Measurements from ENCODE around the gene ATG3.
"Not testable (repeated sequence)": the region's sequence is repeated elsewhere in the genome, so short reads cannot be mapped to it uniquely, and the experiment has no call there.

The ATG3 gene

DNA sequence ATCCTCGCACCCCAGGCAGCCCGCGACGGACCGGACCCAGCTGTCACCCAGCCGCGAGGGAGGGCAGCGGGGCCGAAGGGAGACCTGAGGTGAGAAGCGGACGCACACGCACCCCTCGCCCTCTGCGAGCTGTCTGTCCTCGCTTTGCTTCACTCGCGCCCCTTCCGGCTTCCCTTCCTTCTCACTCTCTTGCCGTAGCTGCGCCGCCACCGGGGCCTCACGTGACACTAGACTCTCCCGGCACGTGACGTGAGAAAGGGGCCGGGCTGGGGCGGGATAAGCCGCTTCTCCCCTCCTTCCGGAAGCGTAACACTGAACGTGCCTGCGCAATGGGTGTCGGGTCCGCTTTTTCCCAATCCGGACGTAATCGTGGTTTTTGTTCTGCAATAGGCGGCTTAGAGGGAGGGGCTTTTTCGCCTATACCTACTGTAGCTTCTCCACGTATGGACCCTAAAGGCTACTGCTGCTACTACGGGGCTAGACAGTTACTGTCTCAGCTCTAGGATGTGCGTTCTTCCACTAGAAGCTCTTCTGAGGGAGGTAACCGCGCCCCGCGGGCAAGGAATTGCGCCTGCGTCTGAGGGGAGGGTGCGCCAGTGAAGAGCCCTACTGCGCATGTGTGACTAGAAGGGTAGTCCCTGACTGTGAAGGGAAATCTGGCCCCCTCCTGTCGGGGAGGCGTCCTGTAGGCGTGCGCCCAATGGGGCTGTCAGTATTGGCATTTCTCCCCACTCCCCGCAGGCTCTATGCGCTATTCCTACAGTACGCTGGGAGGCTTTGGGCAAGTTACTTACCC is at the start of gene ATG3, which contains the start of gene SLC35A5:
Gene ATG3, minus strand, starts transcription at position 229 of the 796 bp plus-strand sequence. CDS start 434 bp downstream, outside the sequence.
Gene SLC35A5, plus strand, starts transcription at position 312 of the 796 bp plus-strand sequence. CDS start 1,359 bp downstream, outside the sequence.
- peak; percentile 86 for DNase-seq

DNA sequence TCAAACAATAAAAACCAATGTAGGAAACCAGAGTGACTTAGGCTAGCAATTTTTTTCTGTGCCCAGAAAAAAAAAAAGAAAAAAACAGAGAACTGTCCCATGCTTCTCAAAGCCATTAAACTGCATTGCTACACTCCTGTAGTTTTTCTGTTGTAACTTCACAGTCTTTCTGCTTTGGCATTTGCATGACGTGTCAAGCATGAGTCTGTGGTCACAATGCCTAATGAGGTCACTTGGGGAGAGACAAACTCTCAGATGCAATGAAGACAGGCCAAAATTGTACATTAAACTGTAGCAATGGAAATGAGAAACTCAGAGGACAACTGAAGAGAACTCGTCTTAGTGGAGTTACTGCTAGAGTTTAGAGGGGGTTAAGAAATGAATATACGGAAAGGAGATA is 48.4 kb upstream of the ATG3 start:
- DNase-seq: no peak

DNA sequence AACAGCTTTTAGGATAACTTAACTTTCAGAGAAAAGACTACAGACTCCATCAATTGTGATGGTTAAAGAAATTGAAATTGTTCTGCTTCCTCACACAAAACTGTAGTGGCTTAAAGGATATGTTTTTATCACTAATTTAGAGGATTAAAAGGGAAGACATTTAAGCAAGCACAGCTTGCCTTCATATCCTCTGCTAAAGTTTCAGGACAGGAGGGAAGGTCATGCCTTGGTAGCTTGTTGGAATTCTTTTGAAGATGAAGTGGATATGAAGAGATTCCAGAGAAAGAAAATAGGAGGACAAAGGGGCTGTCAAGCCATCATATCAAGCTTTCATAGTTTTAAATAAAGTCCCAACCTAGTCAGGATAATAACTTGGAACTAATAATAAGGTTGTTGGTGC is 46.1 kb upstream of the ATG3 start:
- DNase-seq: no peak

DNA sequence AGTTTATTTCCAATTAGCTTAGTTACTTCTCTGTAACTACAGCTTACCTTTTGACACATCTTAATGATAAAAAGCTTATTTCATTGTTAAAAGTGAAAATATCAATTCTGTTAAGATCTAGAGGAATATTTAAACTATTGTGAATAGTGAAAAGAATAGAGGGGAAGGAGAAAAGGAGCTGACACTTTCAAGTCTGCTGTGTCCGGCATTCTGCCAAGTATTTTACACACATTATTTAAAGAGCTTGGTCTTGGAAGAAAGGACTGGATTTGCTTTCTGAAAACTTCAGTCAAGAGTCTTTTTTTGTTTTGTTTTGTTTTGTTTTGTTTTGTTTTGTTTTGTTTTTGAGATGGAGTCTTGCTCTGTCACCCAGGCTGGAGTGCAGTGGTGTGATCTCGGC is 44.3 kb upstream of the ATG3 start:
- DNase-seq: no peak

DNA sequence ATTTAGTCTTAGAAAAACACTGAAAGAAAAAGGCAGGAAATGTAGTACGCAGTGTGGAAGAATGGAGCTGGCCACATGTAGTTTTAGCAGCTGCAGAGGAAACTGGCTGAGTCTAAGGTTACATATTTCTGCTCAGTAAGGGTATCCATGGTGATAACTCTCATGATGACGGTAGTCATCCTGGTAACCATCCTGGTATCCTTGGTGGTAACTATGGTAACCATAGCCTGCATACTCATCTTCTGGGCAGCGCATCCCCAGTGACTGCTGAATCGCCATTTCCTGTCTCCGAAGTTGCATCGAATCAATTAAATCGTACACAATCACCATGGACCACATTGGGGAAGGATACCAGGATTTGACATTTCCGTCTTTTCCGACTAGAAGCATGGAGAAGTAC is 43.5 kb upstream of the ATG3 start:
- DNase-seq: no peak

DNA sequence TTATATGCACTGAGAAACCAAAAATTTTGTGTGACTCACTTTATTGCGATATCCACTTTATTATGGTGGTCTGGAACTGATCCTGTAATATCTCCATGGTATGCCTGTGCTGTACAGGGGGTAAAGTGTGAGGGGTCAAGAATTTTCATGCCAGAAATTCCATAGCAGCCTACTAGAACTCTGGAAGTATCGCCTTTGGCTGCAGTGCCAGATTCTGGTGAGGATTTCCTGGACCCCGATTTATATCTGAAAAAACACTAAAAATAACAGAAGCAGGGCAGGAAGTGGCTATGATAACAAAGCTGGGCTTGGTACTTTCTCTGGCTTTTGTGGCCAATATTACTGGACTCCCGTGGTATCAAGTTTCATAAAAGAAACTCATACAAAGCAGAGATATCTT is 42.8 kb upstream of the ATG3 start:
- no peak for DNase-seq

DNA sequence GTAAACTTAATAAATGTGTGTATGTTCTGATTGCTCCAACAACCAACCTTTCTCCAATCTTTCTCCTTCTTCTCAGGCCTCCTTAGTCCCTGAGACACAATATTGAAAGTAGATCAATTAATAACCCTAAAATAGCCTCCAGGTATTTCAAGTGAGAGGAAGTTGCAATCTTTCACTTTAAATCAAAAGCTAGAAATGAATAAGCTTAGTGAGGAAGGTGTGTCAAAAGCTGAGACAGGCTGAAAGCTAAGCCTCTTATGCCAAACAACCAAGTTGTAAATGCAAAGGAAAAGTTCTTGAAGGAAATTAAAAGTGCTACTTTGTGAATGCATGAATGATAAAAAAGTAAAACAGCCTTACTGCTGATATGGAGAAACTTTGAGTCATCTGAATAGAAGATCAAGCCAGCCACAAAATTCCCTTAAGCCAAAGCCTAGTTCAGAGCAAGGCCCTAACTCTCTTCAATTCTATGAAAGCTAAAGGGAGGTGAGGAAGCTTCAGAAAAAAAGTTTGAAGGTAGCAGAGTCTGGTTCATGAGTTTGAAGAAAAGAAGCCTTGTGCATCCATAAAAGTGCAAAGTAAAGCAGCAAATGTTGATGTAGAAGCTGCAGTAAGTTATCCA is 40.6 kb upstream of the ATG3 start:
- no peak for DNase-seq

DNA sequence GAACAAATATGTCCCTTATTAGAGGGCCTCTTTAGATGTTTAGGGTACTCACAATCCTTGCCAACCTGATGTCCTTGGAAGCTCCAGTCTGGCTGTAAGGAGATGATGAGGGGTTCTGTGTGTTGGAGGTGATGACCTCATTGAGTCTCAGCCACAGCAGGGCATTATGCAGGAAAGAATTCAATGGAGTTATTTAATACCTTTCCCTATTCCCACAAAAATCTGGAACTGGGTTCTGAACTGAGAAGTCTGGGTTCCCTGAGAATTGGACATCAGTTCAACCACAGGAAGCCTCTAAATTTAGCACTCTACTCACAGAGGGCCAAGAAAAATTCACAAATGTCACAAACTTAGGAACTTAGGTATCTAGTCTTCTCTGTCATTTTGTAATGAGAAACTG is 37.0 kb upstream of the ATG3 start:
- DNase-seq: no peak

DNA sequence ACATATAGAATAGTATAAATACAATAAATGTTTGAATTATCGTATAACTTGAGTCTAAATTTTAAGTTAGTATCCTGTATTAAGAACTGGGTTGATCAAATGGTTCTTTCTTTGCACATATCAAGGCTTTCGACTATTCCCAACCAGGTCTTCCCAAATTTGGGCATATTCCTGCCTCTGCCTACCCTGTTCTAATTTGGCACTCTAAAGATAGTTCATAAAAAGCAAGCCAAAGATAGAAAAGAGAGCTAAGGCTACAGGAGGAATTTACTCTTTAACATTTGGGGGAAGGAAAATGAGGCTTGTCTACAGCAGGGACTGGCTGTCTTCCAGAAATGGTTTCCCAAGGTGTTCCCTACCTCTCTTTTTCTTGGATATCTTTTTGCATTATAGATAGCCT is 36.2 kb upstream of the ATG3 start:
- no peak for DNase-seq

DNA sequence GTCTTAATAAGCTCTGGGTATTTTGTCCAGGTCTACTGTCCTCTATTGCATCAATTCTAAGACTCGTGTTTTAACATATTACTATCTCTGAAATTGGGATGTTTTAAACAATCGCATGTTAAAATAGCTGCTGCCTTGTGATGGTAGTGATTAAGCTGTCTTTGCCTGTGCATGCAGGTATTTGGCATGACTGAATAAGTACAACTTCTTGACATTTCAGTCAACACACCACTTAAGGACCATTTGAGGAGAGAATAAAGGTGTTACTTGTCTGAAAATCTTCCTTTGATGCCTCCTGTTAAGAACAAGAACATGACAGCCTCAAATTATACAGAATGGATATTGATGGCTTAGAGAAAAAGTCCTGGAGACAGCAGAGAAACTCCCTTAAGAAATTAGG is 33.1 kb upstream of the ATG3 start:
- no peak for DNase-seq

DNA sequence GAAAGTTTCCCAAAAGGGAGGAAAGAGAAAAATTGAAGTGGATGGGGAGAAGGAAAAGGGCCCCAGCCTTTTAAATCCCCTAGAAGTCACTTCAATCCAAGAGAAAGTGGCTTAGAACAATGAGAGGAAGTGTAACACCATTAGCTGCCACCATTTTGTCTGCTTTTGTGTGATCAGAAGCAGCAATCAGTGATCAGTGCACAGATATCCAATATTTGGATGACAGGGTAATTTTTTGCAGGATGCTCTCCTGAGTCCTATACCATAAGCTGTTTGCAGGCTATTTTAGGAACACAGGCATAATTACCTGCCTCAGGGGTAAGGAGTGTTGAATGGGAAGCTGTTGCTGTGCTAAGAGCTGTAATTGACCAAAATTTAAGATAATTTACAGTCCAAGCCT is 31.5 kb upstream of the ATG3 start:
- no peak for DNase-seq

DNA sequence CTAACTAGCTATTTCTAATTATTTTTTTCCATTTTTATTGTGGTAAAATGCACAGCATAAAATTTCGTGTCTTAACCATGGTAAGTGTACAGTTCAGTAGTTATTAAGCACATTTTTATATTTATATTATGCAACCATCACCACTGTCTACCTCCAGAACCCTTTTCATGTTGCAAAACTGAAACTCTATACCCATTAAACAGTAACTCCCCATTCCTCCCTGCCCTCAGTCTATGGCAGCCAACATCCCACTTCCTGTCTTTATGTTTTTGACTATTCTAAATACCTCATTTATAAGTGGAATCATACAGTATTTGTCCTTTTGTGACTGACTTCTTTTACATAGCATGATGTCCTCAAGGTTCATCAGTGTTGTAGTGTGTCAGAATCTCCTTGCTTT is 25.6 kb upstream of the ATG3 start:
- DNase-seq: no peak

DNA sequence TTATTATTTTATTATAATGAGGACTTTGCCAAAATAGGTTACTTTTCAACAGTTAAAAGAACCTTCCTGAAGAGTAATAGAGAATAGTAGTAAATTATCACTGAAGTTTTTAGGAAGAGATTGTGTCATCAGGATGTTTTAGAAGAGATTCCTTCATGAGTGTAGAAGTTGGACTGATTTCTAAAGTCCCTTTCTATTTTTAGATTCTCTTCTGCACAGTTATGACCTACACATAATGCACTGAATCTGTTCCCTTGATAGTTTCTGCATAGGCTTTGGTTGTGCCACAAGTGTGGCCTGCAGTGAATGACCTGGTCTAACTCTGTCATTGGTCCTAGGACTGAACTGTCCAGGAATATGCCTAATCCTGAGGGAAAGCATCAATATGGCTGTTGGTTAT is 24.0 kb upstream of the ATG3 start:
- no peak for DNase-seq

DNA sequence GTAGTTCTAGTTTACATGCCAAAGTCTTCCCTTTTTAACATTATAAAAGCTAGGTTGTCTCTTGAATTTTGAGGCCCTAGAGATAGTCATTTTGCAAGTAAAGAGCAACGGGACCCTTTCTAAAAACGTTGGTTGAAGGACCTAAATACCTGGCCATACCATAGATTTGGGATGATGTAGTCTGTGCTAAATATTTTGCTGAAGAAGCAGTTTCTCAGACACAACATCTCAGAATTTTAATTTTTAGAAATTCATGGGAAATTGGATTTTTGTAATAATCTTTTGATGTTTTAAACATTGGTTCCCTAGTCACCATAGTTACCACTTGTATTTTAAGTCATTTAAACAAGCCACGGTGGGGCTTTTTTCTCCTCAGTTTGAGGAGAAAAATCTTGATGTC is 21.3 kb upstream of the ATG3 start:
- no peak for DNase-seq

DNA sequence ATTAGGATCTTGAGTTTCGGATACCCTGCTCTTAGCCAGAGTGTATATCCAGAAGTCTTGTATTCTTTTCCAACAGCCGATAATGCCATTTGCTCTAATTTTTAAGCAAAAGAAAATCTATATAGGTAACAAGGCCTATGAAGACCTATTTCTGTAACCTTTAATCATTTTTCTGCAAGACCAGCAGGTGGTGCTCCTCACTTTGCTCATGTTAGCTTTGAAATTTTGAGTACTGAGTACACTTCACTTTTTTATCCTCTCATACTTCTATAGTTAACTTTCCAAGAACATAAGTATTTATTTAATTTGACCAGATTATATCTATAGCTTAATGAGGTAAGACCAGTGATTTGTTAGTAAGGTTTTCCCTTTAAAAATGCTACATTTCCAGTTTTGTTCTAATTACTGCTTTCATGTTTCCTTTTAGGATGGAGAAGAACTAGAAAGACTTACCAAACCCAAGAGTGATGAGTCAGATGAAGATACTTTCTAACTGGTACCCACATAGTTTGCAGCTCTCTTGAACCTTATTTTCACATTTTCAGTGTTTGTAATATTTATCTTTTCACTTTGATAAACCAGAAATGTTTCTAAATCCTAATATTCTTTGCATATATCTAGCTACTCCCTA is 20.6 kb upstream of the ATG3 start:
- no peak for DNase-seq

DNA sequence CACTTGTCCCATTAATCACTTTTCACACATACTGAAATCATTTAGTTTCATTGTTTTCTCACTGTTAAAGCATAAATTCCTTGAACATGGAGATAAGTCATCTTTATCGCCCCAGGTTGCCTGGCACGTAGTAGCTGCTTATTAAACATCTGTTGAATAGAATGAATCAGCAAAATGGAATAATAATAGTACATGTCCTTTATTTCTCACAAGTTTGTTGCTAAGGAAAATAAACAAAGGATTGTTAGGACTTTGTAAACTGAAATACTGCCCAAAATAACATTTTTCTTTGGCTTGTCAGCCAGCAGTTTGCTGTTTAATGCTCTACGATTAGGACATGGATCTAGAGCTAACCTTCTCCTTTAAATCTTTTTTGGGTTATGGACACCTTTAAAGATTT is 17.9 kb upstream of the ATG3 start:
- no peak for DNase-seq

DNA sequence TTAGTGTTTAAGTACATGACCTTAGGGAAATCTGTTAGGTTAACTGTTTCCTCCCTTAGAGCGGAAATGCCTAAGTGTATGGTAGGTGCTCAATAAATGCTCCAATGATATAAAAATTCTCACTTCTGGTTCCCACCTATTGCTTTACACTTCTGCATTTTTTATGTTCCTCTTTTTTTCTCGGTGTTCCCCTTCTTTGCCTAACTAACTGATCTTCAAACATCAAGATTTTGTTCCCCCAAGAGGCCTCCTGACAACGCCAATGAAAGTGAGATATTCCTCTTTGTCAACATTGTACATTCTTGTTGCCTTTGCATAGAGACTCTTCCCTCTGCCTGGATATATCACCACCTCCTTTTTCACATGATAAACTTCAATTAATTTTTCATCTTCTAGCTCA is 17.5 kb upstream of the ATG3 start:
- DNase-seq: no peak

DNA sequence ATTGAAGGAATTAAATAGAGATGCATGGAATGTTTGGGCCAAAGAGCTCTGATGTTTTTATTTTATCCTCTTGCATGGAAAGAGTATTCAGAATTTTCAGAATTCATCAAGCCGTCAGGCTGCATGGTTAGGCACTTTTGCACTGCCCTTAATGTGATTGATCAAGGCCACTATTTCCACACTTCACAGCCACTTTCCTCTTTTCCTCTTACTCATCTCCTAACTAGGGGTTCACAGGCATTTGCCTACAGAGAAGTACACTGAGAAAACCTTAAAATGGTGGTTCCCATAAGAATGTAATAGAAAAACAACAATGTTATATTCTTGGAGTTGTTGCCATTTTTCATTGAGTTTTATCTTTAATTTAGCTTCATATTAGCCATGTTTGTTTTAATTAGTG is 10.9 kb upstream of the ATG3 start:
- no peak for DNase-seq

DNA sequence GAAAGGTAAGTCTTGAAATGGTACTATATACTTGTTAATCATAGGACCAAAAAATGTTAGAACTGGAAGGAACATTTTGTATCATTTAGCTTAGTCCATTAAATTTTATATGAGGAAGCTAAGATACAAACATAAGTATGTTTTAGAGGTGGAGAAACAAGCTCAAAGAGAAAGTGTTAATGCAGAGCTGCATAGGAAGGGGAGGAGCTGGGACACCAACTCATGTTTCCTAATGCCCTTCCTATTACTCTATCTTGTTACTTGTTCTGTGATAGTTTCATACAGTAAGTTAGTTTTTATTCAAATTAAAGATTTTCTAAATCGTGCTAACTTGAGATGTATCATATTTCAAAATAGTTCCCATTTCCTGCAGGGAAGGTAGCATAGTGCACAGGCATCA is 7.5 kb upstream of the ATG3 start:
- DNase-seq: no peak

DNA sequence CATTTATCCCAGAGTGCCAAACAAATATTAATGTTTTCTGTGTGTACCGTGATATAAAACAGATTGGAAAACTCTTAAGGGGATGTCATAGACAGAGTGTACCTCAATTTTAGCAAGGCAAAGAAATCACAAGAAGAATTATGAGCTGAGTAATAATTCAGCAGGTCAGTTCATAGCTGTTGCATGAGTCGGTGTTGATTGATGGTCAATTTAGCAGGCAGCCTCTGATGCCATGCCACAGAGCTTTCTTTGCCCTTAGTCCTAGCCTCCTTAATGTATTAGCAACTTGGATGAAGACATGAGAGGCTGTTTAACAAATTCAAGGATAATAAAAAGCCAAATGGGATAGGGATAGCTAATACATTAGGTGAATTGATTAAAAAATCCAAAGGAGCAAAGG is 6.9 kb upstream of the ATG3 start:
- no peak for DNase-seq

DNA sequence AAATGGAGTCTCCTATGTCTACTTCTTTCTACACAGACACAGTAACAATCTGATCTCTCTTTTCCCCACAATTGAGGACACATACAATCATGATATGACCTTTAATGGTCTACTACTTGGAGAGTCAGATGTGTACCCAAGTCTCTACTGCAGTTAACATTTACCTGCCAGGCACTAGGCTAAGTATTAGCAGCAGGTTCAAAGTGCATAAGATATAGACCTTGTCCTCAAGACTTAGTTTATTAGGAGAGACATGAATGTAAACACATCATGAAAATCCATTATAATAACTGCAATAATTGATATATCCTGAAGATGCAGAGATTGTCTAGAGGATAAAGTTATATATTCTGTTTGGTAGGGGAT is 3.2 kb upstream of the ATG3 start:
- DNase-seq: no peak

DNA sequence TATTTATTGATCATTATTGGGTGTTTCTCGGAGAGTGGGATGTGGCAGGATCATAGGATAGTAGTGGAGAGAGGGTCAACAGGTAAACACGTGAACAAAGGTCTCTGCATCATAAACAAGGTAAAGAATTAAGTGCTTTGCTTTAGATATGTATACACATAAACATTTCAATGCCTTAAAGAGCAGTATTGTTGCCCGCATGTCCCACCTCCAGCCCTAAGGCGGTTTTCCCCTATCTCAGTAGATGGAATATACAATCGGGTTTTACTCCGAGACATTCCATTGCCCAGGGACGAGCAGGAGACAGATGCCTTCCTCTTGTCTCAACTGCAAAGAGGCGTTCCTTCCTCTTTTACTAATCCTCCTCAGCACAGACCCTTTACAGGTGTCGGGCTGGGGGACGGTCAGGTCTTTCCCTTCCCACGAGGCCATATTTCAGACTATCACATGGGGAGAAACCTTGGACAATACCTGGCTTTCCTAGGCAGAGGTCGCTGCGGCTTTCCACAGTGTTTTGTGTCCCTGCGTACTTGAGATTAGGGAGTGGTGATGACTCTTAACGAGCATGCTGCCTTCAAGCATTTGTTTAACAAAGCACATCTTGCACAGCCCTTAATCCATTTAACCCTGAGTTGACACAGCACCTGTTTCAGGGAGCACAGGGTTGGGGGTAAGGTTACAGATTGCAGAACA is 2.6 kb upstream of the ATG3 start:
- not testable (repeated sequence) for DNase-seq

DNA sequence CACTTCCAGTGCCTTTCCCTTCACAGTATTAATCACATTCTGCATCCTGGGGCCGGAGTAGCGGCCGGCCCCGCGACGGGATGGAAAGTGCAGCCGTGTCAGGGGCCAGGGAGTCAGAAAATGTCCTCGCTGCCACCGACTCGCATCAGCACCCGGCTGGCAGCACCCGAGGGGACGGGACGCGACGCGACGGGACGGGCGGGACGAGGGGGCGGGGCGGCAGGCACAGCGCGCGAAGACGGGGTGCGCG is 353 bp downstream of the ATG3 start:
- no peak for DNase-seq
